Activated CD4-positive, CD25-positive, alpha-beta regulatory T cell treated with anti-CD3 and anti-CD28 coated beads, Interleukin-2, amount 50 U/mL, for 16 hours (primary cell): Measurements from ENCODE around the gene MID1.

Experiments
- DNase-seq: peaks from one replicate; pipeline ENCODE4 v3.0.0-alpha.2; 2020; ENCODE audit warnings: low read depth, low spot score

The MID1 gene

GRCh38 chrX:10577853-10578252, 42.5 kb downstream of the MID1 start:
- DNase-seq, result no peak

DNA sequence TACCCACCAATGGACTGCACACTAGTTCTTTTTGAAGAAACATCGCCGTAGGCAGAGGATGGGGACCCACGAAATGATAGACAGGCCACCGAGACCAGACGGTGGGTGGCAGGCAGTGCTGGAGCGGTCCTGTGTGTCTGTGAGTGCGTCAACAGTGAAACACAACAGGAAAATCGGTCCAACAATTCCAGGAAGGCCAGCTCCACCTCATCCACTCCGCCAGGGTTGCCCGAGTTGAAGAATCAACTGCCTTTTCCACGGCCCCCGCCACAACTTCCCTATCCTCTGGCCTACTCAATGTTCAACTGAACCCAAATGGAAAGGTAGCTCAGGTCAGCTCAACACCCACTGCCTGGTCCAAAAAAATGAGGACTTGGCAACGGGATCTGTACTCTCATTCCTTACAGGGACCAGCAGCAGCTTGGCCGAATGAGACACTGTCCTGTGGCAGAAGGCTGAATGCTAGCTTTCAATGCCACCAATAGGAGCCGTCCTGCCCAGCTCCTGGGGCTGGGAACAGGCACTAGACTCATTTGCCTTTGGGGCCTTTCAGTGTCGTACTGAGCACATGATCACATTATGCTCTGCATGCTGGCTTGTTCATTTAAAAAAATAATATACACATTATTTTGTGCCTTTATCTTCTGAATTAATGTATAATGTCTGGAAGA, 43.5 kb downstream of the MID1 start:
- DNase-seq, result no peak

DNA sequence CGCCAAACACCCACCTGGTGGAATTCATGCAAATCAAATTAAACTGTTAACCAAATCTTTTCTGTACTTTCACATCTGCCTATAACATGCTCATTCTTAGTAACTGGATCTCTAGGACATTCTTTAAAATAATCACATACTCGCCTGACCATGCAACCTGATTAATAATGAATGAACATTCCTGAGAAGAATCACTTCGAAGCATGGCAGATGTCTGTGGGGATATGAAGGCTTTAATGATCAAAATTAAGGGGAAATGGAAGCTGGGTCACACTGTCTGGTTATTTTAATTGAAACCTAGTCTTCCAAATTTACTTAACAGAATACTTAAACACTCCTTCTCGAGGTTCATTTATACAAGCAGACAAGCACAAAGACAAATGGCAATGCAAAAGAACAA, 44.2 kb downstream of the MID1 start:
- no peak for DNase-seq

GRCh38 chrX:10574663-10575062, 45.7 kb downstream of the MID1 start:
- no peak for DNase-seq

DNA sequence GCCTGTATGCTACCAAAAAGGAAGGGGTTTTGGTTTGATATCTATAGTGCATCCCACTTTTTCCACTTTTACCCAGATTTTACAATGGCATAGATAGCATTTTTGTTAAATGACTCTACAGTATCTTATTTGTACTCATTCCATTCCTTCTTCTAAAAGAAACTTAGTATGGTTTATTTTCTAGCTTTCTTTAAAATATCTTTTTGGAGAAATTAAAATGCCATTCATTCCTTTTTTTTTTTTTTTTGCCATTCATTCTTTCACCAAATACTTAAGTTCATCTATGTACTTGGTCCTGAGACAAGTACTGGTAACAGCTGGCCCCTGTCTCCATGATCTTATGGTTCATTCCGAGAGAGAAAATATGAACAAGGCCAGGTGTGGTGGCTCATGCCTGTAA, 49.1 kb downstream of the MID1 start:
- no peak for DNase-seq

DNA sequence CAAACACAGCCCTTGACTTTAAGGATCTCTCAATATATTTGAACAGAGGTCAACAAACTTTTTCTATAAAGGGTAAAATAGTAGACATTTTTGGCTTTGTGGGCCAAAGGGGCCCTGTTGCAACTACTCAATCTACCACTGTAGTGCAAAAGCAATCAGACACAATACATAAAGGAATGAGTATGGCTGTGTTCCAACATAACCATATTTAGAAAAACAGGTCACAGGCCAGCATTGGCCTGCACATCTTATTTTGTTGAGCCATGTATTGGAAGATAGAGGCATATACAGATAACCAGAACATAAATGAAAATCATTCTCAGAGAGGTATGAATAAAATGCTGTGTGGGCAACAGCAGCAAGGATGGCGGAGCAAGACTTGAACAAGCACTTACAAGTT, 49.8 kb downstream of the MID1 start:
- DNase-seq, result no peak

GRCh38 chrX:10569946-10570345, 50.4 kb downstream of the MID1 start:
- DNase-seq, result no peak

- DNase-seq, result no peak
Observed at GRCh38 chrX:10568428-10568827, 52.0 kb downstream of the MID1 start.

DNA sequence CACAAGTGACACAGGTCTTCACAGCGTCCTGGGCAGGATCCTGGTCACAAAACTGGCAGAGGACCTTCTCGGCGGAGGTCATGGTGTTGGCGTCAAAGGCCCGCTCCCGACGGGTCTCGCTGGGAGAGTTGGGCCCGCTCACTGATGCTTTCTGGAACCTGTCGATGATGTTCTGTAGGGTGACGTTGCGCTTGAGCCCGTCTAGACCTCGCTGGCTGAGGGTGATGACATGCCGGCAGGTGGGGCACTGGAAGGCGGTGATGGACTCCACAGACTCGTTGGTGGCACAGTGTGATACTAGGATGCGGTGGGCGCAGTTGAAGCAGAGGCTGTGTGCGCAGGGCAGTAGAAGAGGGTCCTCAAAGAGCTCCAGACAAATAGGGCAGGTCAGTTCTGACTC, 53.2 kb downstream of the MID1 start:
- no peak for DNase-seq

- DNase-seq, result no peak
Observed at GRCh38 chrX:10566716-10567097, 53.7 kb downstream of the MID1 start.

- DNase-seq, result no peak
Observed at GRCh38 chrX:10564484-10564883, 55.9 kb downstream of the MID1 start.

GRCh38 chrX:10557166-10557565, 63.2 kb downstream of the MID1 start:
- no peak for DNase-seq

GRCh38 chrX:10556405-10556804, 64.0 kb downstream of the MID1 start:
- DNase-seq, result no peak

GRCh38 chrX:10555846-10556245, 64.5 kb downstream of the MID1 start:
- no peak for DNase-seq

DNA sequence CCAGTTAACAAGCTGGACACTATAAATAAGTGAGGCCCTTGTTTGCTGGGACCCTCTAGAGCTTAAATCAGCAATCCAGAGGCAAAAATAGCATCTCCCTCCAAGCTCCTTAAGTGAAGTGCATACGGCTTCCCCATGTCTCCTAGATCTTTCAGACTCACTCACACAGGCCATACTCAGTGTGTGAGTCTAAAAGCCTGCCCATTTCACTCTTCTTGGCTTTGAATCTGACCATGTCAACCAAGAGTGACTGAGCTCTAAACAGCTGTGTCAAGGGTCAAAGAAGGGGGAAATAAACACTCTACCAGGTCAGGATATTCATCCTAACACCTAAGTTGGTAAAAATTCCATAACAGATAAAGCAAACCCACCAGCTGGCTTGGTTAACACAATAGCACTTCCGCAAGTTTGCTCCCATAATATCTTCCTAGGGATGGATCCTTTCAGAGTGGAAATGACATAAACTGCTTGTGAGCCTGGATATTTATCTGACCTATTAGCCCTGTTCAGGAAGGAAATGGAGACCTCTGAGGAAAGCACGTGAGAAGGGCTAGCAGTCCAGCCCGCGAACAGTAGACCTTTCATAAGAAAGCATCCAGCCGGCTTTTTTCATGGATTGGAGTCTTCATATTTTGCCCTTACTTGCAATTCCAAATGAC, 65.6 kb downstream of the MID1 start:
- no peak for DNase-seq

DNA sequence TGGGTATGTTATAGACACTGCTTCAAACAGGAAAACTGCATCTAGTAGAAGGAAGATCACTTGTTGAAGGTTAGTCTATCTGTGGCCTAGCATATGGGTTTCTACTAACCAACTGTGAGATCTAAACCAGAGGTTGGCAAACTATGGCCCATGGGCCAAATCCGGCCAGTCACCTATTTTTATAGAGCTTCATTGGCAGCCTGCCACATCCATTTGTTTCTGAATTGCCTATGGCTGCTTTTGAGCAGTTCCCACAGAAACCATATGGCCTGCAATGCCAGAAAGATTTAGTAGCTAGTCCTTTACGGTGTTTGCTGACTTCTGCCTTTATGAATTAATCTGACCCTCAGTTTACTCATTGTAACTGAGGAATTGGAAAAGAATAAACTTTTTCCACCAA, 71.1 kb downstream of the MID1 start:
- DNase-seq, result no peak

- no peak for DNase-seq
Observed at GRCh38 chrX:10548688-10549087, 71.7 kb downstream of the MID1 start.

DNA sequence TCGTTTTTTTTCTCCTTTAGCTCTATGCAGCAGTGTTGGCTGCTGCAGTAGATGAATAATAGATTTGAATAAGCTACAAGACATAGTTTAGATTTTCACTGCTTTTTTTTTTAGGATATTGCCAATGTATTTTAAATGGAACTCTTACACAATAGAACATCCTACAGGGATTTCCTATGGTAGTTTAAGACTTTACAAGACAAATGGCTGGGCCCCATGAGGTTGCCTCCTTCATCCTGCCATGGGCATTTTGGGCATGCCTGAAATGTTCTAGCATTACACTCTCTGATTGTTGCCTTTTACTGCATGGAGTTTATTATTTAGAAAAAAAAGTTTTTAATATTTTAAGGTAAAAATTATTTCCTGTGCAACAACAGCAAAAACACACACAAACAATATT, 74.5 kb downstream of the MID1 start:
- no peak for DNase-seq

DNA sequence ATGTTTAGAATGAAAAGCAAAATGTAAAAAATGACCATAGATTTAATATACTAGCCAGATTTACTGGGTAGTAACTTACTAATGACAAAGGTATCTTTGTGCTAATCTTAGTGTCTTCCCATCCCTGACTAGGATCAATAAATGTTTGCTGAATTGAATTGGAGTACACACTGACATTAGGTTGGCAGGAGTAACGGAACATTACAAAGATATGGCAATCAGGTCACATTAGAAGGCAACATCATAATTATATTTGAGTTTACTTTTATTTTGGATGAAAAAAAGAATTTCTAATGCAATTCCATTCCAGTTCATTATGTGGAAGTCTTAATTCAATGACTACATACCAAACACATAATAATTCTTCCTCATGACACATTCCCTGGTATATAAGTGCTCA, 77.8 kb downstream of the MID1 start:
- DNase-seq, result no peak

- DNase-seq, result no peak
Observed at GRCh38 chrX:10538831-10539230, 81.6 kb downstream of the MID1 start.

DNA sequence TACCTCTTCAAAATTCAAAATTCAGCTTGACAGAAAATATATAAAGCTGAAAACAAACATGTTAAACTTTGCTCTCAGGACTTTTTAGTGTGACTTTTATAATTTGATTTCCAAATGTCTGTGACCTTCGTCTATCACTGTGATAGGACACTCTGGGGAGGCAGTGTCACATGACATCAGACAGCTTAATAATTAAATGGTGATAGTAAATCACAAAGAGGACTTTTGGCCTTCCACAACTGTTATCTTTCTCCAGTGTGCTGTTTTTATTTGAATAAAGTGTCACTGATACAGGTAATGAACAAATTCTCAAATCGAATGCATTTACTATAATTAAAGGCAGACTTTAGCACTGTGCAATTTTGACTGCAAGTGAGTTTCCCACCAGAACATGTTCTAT, 83.1 kb downstream of the MID1 start:
- no peak for DNase-seq

- no peak for DNase-seq
Observed at GRCh38 chrX:10536744-10537143, 83.6 kb downstream of the MID1 start.

DNA sequence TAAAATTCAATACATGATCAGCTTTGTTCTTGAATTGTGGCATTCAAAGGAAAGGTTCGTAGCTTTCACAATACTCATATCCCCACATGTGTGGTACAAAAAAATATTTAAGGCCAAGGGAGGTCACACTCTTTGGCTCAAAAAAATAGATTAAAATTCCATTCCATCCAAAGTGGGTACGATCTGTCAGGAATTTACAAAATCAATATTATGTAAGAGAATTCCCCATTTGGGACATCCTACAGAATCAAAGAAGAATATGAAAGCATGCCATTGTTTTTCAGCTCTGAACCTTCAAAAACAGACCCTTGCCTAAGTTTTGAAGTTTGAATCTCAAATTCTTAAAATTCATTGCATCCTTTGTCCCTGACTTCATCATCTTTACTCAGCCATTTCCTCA, 85.8 kb downstream of the MID1 start:
- no peak for DNase-seq
